HG03575 (cell line): ENCODE measurements around the gene POLH.
"Not testable (repeated sequence)": the region's sequence is repeated elsewhere in the genome, so short reads cannot be mapped to it uniquely, and the experiment has no call there.

Experiments used
- ATAC-seq: cut with Tn5 transposase; IDR thresholded peaks from one replicate; pipeline ENCODE4 v1.9.1; 2021; ENCODE audit not compliant: unreplicated experiment, insufficient number of reproducible peaks, low FRiP score; ENCODE audit errors: extremely low read depth

Gene POLH

DNA sequence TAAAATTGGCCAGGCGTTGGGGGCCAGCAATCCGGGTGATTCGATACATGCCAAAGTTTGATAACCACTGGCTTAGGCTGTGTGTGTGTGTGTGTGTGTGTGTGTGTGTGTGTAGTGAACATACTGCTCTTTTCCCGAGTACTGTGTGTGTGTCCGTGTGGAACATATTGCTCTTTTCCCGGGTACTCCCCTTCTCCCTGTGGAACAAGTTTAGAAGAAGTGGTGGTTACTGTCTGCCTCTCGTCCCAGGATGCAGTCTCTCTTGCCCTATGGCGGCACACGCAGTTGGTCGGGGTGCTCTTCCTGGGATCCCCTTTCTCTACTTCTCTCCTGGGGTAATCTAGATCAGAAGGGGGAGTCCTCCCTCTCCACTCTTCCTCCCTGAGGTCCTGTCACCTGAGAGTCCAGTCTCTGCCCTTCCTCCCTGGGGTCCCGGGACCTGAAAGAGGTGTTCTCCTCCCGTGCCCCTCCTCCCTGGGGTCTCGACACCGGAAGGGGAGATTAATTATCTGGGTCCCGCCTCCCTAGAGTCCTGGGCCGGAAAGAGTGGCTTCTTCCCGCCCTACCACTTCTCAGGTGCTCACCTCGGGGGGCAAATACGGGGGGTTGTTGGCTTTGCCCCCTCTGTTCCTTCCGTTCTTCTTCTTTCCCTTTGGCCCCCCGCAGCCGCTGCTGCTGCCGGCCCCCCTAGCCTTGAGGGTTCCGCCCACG, 52.6 kb downstream of the POLH start:
- no peak for ATAC-seq

DNA sequence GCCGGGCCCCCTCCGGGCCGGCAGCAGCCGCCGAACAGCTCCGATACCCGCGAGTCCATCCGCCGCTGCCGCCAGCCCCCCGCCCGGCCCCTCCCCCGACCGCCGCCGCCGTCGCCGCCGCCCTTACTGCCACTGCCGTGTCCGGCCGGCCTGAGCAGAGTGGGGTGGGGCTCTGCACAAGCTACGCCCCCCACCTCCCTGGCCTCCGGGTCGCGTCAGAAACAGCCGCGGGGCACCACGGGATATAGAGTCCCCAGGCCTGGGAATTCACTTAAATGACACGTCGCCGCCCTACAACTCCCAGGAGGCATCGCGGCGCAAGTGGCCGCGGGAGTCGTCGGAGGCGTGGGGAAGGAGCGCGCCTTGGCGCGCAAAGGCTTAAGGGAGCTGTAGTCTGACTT, 53.1 kb downstream of the POLH start, which contains the start of gene GTPBP2:
TSS of gene GTPBP2 (minus strand) at position 161 of the 401 bp plus-strand sequence. CDS start at position 59, 102 bp downstream.
- ATAC-seq: peak; percentile 33

DNA sequence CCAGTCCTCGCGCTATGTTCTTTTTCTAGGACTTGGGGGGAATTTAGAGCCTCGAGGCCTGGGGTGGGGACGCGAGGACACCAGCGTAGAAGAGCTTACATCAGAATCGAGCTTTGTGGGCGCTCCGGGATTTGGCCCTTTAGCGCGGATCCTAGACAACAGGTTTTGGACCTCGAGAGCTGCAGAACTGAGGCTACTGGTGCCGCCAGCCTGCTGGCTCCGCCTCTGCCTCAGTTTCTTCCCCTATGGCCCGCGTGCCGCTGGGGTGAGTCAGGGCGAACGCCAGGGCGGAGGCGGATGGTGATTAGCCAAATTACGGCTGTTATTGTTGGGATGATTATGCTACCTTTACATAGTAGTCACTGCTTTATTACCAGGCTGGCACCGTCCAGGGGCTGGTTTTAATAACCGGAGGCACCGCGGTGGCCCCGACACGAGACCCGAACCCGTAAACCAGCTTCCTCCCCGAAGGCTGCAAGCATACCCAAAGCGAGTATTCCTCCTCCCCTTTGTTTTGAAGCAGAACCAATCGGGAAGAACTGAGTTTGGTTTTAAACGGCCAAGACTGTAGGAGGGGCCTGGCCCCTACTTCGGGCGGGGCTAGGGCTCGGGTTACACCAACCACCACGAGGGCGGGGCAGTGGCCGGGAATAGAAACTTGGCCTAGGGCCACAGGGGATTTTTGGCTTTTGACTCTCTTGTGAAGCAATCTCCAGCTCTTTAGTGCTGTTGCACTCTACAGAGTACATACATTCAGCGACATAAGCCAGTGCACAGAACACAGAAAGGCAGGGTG, 53.7 kb downstream of the POLH start:
- peak; percentile 54 for ATAC-seq

DNA sequence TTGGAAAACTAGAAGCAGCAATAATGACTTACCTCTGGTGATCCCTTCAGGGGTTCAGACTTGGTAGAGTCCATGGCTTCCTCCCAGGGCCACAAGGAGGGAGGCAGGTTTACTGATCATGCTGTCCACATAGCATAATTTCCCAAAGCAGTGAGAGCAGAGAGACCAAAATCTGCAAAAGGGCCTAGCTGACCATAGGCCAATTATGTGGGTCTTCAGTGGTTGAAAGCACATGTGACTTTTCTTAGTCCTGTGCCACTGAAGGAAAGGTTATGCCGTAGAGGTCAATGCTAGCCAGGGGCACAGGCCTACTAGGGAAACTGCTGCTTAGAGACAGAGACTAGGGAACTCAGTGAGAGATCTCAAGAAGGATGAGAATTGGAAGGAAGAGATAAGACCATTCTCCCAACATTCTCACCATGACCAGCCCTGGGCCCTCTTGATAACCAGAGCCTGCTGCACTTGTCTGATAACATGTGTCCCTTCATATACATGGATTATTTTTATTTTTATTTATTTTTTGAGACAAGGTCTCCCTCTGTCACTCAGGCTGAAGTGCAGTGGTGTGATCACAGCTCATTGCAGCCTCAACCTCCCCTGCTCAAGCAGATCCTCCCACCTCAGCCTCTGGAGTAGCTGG, 55.1 kb downstream of the POLH start:
- ATAC-seq: no peak

DNA sequence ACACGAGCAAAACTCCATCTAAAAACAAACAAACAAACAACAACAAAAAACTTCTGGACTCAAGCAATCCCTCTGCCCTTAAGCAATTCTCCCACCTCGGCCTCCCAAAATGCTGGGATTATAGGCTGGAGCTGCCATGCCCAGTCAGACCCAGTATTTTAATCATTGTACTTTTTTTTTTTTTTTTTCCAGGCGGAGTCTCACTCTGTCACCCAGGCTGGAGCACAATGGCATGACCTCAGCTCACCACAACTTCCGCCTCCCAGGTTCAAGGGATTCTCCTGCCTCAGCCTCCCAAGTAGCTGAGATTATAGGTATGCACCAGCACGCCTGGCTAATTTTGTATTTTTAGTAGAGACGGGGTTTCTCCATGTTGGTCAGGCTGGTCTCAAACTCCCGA, 57.0 kb downstream of the POLH start:
- ATAC-seq: not testable (repeated sequence)

DNA sequence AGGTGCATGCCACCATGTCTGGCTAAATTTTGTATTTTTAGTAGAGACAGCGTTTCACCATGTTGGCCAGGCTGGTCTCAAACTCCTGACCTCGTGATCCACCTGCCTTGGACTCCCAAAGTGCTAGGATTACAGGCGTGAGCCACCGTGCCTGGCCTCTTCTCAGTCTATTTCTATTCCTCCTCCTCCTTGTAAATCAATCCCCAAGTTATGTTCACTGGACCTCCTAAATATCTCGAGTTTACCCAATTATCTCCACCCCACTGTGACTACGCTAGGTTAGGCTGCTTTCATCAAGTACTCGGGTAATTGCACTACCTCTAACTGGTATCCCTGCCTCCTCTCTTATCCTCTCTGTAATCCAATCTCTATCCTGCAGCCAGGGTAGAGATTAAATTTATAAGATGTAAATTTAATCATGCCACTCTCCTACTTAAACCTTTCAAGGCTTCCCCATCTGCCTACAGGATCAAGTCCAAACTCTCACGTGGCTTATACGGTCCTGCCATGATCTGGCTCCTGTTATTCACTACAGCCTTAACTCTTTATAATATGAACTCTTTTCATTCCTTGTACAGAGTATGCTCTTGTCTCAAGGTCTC, 58.8 kb downstream of the POLH start:
- ATAC-seq: no peak

DNA sequence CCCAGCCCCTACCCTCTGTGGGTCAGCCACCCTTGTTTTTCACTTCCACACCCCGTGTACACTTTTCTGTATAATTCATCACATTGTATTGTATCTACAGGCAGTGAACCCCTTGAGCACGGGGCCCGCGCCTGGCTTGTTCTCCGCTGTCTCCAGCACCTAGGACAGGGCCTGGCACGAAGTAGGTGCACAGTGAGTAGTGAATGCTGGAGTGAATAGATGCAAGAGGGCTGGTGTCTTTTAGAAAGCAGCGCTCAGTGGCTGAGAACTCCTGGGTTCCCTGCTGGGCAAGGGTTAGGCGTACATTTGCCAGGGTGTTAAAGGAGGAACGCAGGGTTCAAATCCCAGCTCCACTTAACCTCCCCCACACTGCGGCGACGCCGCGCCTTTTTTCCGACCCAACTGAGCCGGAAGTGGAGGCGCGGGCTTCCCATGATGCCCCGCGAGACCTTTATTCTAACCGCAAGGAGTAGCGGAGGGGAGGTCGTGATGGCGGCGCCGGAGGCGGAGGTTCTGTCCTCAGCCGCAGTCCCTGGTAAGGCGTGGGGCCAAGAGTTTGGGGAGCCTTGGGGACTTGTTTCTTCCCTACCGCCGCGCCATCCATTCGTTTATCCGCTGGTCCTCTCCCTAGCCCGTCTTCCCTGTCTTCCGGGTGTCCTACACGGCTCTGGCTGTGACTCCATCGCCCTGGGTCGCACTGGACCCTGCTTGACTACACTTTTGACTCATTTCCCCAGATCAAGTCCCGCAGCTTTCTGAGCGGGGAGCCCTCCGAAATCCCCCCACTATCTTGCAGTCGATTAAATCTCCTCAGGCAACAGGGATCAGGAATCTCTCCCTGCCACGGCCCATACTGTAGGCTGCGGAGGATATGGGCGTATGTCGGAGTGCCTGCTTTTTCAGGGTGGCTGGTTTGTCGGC, 59.7 kb downstream of the POLH start, which contains the start of gene MAD2L1BP:
TSS of gene MAD2L1BP (plus strand) at position 454 of the 921 bp plus-strand sequence. CDS start at position 490, 36 bp downstream.
- no peak for ATAC-seq

DNA sequence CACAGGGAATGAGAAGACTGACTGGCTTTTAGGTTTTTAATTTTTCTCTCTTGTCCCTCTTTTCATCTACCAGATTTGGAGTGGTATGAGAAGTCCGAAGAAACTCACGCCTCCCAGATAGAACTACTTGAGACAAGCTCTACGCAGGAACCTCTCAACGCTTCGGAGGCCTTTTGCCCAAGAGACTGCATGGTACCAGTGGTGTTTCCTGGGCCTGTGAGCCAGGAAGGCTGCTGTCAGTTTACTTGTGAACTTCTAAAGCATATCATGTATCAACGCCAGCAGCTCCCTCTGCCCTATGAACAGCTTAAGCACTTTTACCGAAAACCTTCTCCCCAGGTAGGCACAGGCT, 60.3 kb downstream of the POLH start:
- no peak for ATAC-seq

DNA sequence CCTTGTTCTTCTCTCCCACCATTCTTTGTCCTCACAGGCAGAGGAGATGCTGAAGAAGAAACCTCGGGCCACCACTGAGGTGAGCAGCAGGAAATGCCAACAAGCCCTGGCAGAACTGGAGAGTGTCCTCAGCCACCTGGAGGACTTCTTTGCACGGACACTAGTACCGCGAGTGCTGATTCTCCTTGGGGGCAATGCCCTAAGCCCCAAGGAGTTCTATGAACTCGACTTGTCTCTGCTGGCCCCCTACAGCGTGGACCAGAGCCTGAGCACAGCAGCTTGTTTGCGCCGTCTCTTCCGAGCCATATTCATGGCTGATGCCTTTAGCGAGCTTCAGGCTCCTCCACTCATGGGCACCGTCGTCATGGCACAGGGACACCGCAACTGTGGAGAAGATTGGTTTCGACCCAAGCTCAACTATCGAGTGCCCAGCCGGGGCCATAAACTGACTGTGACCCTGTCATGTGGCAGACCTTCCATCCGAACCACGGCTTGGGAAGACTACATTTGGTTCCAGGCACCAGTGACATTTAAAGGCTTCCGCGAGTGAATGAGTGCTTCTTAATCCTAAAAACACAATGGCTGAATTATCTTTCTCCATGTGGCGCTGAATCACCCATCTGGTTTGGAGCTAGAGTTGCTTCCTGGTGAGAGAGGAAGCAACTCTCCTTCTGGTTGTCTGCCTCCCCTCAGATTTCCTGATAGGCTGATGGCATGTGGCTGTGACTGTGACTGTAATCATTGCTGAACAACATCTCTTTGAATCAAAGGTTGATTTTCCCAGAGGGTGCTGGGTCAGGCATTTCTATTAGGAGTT, 64.2 kb downstream of the POLH start:
- ATAC-seq: no peak

DNA sequence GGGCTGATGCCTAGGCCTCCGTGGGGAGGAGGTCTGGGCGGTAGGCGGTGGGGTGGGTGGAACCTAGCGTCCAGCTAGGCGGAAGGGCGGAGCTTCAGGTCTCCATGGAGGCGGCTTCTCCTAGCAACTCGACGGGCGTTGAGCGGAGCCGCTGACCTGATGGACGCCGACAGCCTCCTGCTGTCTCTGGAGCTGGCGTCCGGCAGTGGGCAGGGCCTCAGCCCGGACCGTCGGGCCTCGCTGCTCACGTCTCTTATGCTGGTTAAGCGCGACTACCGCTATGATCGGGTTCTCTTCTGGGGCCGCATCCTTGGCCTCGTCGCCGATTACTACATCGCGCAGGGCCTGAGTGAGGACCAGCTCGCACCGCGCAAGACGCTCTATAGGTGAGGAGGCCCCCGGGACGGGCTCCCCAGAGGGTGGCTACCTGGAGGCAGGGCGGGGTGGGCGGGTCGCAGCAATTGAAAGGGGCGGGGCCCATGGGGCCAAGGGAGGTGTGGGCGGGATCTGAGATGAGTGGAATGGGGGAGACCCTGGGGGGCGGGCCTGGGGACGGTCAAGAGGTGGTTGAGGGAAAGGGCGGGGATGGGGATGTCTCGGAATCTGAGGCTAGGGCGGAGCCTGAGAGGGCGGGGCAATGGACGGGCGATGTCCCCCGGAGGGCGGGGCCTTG, 69.1 kb downstream of the POLH start, which contains the start of gene RSPH9:
TSS of gene RSPH9 (plus strand) at position 97 of the 673 bp plus-strand sequence. CDS start at position 160, 63 bp downstream.
- ATAC-seq: no peak

DNA sequence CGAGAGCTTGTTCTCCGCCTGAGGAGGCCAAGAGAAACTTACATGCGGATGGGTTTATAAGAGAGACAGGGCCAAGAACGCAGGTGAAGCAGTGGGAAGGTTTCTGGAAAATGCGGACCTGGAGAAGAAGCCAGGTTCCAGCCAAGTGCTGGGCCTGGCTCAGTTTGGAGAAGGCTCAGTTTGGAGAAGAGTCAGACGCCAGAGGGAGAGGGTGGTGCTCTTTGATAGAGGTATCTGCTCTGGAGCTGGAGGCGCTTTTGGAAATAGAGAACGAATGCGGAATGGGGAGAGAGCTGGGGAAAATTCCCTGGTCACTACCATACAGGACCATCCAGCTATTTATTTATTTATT, 69.6 kb downstream of the POLH start:
- no peak for ATAC-seq

DNA sequence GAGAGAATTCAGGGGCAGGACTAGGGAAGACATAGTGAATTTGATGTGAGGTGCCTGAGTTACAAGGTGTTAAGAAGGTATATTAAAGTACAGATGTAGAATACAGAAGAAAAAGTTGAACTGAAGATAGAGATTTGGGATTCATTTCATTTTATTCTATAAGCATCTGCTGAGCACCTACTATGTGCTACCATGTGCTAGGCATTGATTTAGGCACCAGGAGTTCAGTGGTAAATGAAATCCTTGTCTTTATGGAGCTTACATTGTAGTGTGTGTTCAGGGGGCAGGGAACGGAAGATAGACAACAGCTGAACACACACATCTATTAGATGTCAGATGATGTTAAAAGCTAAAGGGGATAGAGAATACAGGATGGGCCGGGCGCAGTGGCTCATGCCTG, 71.6 kb downstream of the POLH start:
- no peak for ATAC-seq

DNA sequence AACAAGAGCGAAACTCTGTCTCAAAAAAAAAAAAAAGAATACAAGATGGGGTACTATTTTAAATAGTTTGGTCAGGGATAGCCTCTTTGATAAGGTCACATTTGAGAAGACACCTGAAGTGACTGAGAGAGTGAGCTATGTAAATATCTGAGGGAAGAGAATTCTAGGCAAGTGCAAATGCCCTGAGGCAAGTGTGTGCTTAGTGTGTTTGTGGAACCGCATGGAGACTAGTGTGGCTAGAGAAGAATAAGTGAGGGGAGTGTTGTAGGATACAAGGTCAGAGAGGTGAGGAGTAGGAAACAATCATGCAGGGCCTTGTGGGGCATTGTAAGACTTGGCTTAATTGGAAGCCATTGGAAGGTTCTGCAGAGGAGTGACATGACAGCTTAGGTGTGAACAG, 72.3 kb downstream of the POLH start:
- no peak for ATAC-seq

DNA sequence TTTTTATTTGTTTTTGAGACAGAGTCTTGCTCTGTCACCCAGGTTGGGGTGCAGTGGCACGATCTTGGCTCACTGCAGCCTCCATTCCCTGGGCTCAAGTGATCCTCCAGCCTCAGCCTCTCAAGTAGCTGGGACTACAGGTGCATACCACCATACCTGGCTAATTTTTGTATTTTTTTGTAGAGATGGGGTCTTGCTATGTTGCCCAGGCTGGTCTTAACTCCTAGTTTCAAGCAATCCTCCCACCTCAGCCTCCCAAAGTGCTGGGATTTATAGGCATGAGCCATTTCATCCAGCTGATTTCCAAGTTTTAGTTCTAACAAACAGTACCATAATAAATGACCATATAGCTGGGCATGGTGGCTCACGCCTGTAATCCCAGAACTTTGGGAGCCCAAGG, 76.8 kb downstream of the POLH start:
- not testable (repeated sequence) for ATAC-seq

DNA sequence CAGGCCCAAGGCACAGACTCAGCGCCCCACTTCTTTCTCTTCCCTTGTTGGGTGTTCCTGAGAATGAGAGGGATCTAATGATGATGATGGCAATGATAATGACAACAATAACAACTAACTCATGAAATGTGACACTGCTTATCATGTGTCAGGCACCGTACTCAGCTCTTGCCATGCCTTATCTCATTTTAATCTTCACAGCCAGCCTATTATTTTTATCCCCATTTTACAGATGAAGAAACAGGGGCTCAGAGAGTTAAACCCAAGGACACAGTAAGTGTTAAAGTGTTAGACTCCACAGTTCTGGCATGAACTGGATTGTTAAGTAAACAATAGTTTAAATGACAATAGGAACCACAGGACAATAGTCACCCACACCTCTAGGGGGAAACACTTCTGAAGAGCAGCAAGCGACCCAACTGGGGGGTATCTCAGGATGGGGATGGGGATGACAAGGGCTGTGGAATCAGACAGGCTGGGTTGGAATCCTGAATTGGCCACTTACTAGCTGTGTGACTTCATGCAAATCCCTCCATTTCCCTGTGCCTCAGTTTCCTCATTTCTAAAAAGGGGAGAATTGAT, 81.3 kb downstream of the POLH start:
- ATAC-seq: no peak

DNA sequence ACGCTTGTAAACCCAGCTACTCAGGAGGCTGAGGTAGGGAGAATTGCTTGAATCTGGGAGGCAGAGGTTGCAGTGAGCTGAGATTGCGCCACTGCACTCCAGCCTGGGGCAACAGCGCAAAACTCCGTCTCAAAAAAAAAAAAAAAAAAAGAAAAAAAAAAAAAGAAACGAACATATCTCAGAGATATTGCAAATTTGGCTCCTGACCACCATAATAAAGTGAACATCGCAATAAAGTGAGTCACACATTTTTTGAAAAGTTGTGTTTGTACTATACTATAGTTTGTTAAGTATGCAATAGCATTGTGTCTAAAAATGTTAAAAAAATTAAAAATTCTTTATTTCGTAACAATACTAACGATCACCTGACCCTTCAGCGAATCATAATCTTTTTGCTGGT, 82.2 kb downstream of the POLH start:
- no peak for ATAC-seq

DNA sequence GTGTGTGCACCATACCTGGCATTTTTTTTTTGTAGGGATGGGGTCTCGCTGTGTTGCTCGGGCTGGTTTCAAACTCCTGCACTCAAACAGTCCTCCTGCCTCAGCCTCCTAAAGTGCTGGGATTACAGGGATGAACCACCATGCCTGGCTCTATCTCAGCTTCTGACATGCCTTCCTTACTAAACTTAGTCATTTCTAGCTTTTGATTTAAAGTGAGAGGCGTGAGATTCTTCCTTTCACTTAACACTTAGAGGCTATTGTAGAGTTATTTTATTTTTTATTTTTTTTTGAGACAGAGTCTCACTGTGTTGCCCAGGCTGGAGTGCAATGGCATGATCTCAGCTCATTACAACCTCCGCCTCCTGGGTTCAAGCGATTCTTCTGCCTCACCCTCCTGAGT, 87.0 kb downstream of the POLH start:
- not testable (repeated sequence) for ATAC-seq
